Measurements from ENCODE around the gene TFAP2E. TPM values are rescaled to one million over a fixed set of nuclear protein-coding genes. Genes with fewer than 3 reads are reported as not detected.

Gene TFAP2E
- total RNA-seq, 2 experiments from 2014 or later, result 0.17 to 0.76 TPM

DNA sequence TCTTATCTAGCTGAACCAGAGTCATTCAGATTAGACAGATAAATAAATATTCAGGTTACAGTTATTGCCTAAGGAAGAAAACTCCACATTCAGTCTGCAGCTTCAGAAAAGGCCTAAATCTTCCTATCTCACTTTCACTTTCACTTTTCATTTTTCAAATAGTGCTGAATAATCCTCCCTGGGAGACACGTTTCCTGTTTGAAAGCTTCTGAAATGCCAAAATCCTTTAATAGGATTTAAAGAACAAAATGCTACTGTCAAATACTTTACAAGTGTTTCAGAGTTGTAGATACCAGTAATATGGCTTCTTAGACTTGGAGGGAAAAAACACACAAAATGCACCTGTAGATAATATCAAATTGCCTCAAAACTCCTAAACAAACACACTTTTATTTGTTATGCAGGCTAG, 64.3 kb downstream of the TFAP2E start:
- H3K36me3 Mint-ChIP-seq, result peaks cover 23% of the 10 kb centered on the region
- POLR2A ChIA-PET, result interaction anchor here (1.4 to 2.1 kb wide), 2 partner anchors 78 to 132 kb away, joined by 4 to 6 read pairs; partner anchors contain the start of gene CLSPN
- intact Hi-C loops (cut with micrococcal nuclease), result loop anchor here (5.0 kb wide), 1 partner anchor 135 kb away; no protein-coding TSS in a partner anchor

DNA sequence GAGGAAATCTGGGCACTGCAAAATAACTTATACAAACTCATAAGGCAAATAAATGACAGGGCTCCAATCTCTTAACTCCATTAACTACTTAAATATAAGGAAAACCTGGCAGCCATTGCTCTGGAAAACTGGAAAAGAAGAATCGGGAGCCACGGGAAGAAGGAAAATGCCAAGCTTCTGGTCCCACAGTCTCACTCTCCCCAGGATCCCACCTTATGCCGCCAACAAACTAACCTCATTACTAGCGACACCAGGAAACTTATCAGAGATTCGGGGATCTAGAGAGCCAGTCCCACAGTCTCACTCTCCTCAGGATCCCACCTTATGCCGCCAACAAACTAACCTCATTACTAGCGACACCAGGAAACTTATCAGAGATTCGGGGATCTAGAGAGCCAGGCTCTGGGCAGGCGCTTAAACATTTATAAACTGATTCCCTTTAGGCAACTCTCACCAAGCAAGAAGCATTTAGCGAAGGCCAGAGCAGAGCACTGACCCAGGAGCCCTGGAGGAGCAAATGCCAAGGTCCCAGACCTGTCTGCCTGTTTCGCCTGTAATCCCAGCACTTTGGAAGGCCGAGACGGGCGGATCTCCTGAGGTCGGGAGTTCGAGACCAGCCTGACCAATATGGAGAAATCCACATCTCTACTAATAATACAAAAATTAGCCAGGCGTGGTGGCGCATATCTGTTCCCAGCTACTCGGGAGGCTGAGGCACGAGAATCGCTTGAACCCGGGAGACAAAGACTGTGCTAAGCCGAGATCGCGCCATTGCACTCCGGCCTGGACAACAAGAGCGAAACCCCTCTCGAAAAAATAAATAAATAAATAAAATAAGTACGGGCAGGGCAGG, 67.5 kb downstream of the TFAP2E start:
- intact Hi-C loops (cut with micrococcal nuclease), result loop anchor here (2.0 to 10.0 kb wide), 3 partner anchors 78 to 186 kb away; partner anchors contain the start of genes C1orf216, KIAA0319L and NCDN
- ChIA-PET POLR2A (no interaction called here), CTCF (interaction anchor here (1.3 to 1.8 kb wide), 2 partner anchors 75 kb away, joined by 4 to 7 read pairs; no protein-coding TSS in a partner anchor)
- DNase-seq, result peak; percentile 17
- Mint-ChIP-seq H3K27me3 (peaks cover 7% of the 10 kb centered on the region), H3K9me3 (no peaks in the 10 kb centered on the region), H3K27ac (peak overlapping the region; percentile 100), H3K4me1 (ENCODE audit: low read depth) (peaks cover 29% of the 10 kb centered on the region), H3K4me3 (peak overlapping the region; percentile 100), H3K36me3 (peaks cover 10% of the 10 kb centered on the region)

More for the DNA sequence above, 64.3 kb downstream of the TFAP2E start:
- H3K27ac Mint-ChIP-seq, result peak overlapping the region; percentile 91
- no peak for DNase-seq
- H3K4me1 Mint-ChIP-seq (ENCODE audit: low read depth), result peaks cover 29% of the 10 kb centered on the region
- H3K27me3 Mint-ChIP-seq, result no peaks in the 10 kb centered on the region
- CTCF ChIA-PET, result interaction anchor here (0.8 to 1.7 kb wide), 4 partner anchors 65 to 89 kb away, joined by 3 to 9 read pairs (median 5); partner anchors contain the start of gene TFAP2E
- H3K4me3 Mint-ChIP-seq, result peak overlapping the region; percentile 73
- no peaks in the 10 kb centered on the region for H3K9me3 Mint-ChIP-seq

DNA sequence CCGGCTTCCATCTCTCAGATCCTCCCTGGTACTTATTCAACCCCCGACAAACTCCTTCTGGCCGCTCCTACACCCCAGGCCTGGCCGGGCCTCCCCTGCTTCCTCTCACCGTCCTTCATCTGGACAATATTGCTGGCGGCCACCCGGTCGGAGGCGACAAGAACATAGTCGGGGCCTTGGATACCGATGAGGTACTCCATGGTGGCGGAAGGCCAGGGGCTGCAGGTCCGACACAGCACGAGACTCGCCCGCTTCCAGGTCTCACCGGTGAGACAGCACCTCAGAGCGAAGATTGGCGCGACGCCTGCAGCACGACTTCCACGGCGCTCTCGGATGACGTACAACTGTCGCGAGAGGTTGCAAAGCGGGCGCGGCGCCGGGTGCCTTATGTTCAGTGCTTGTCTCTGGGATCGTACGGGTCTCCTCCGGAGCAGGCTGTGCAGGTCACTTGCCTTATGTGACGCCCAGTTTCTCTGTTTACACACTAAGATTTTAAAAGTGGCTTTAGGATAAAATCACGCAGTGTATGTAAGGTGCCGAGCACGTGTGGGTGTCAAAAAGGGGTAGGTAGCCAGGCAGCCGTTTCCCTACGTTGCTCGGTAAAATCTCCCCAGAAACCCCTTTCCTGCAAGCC, 68.2 kb downstream of the TFAP2E start, which contains the start of gene PSMB2:
Gene PSMB2, minus strand, starts transcription at position 294 of the 634 bp plus-strand sequence. Its CDS starts 94 bp downstream, at position 200.
- Mint-ChIP-seq H3K4me3 (peak within 1 kb of the TSS; percentile 100), H3K9me3 (no peaks in the 10 kb centered on the region), H3K27ac (peak within 1 kb of the TSS; percentile 100), H3K27me3 (peaks cover 14% of the 10 kb centered on the region), H3K36me3 (peaks cover 5% of the 10 kb centered on the region), H3K4me1 (ENCODE audit: low read depth) (peaks cover 29% of the 10 kb centered on the region)
- CTCF ChIA-PET, result interaction anchor here (1.8 kb wide), 1 partner anchor 74 kb away, joined by 7 read pairs; no protein-coding TSS in a partner anchor
- POLR2A ChIA-PET, result no interaction called here
- peak; percentile 98 for DNase-seq
- intact Hi-C loops (cut with micrococcal nuclease), result loop anchor here (2.0 to 10.0 kb wide), 3 partner anchors 77 to 187 kb away; partner anchors contain the start of genes C1orf216, KIAA0319L and NCDN

DNA sequence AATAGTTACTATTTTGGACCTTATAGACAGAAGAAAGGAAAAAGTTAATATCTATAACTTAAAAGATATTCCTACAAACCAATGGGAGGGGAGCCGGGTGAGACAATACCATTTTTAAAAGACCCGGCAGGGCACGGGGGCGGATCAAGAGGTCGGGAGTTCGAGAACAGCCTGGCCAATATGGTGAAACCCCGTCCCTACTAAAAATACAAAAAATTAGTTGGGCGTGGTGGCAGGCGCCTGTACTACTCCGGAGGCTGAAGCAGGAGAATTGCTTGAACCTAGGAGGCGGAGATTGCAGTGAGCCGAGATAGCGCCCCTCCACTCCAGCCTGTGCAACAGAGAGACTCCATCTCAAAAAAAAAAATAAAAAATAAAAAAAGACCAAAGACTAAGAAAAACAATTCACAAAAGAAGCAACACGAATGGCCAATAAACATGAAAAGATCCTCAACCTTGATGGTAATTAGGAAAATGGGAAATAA, 69.4 kb downstream of the TFAP2E start:
- H3K4me3 Mint-ChIP-seq, result peak overlapping the region; percentile 100
- ChIA-PET POLR2A (no interaction called here), CTCF (interaction anchor here (0.7 to 1.8 kb wide), 2 partner anchors 73 to 85 kb away, joined by 3 to 7 read pairs; no protein-coding TSS in a partner anchor)
- no peak overlapping the region for H3K27ac Mint-ChIP-seq
- no peaks in the 10 kb centered on the region for H3K9me3 Mint-ChIP-seq
- peaks cover 27% of the 10 kb centered on the region for H3K4me1 Mint-ChIP-seq (ENCODE audit: low read depth)
- peaks cover 5% of the 10 kb centered on the region for H3K36me3 Mint-ChIP-seq
- intact Hi-C loops (cut with micrococcal nuclease), result loop anchor here (5.0 to 10.0 kb wide), 2 partner anchors 85 to 188 kb away; partner anchors contain the start of genes KIAA0319L and NCDN
- peak; percentile 37 for DNase-seq
- peaks cover 17% of the 10 kb centered on the region for H3K27me3 Mint-ChIP-seq

DNA sequence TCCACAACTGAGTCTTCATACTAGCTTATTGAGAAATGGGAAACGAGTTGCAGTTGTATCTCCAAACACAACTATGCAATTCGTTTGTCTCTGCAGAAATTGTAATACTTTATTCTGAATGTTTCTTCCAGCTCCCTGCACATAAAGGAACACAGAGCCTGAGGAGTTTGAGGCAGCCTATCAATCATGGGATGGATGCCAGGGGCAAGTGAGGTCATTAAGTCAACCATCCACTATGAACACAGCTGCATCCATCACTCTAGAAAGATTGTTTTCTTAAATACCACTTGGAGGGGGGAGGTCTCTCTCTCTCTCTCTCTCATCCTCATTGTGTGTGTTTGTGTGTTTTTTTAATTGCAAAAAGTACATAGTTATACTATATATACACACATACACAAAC, 71.1 kb downstream of the TFAP2E start:
- H3K4me3 Mint-ChIP-seq, result no peak overlapping the region
- H3K9me3 Mint-ChIP-seq, result no peaks in the 10 kb centered on the region
- ChIA-PET POLR2A (no interaction called here), CTCF (interaction anchor here (1.4 kb wide), 1 partner anchor 71 kb away, joined by 4 read pairs; no protein-coding TSS in a partner anchor)
- H3K4me1 Mint-ChIP-seq (ENCODE audit: low read depth), result peaks cover 15% of the 10 kb centered on the region
- no peak overlapping the region for H3K27ac Mint-ChIP-seq
- intact Hi-C loops (cut with micrococcal nuclease), result loop anchor here (5.0 to 10.0 kb wide), 2 partner anchors 87 to 189 kb away; partner anchors contain the start of genes KIAA0319L and NCDN
- peaks cover 5% of the 10 kb centered on the region for H3K36me3 Mint-ChIP-seq
- no peak for DNase-seq
- H3K27me3 Mint-ChIP-seq, result peaks cover 17% of the 10 kb centered on the region

Other genes starting within 250 kb of the TFAP2E start
- 10 to 100 TPM; 28.3 to 30.9 TPM for gene KIAA0319L, start 15.9 kb upstream of the TFAP2E start, total RNA-seq
- gene NCDN, start 15.5 kb upstream of the TFAP2E start, total RNA-seq, result 10 to 100 TPM; 21.6 to 21.7 TPM
- gene PSMB2, start 68.2 kb downstream of the TFAP2E start, total RNA-seq, result 10 to 100 TPM; 88.1 to 91.5 TPM
- 10 to 100 TPM; 11.2 to 11.6 TPM for gene C1orf216, start 145.6 kb downstream of the TFAP2E start, total RNA-seq
- gene CLSPN, start 196.7 kb downstream of the TFAP2E start, total RNA-seq, result 10 to 100 TPM; 49.9 to 55.1 TPM
- gene AGO4, start 234.7 kb downstream of the TFAP2E start, total RNA-seq, result 1 to 10 TPM; 5.1 to 6.0 TPM

All from activated CD4-positive, alpha-beta memory T cell treated with anti-CD3 and anti-CD28 coated beads for 36 hours (primary cell).